ENCODE measurements around the gene USP48.
"Not testable (repeated sequence)": the region's sequence is repeated elsewhere in the genome, so short reads cannot be mapped to it uniquely, and the experiment has no call there.

The USP48 gene

GRCh38 chr1:21814981-21815582 lies 32.1 kb upstream of the USP48 start:
- no peak for DNase-seq (ENCODE audit: low read depth in 4 of 4, low spot score in 1 of 4)

- DNase-seq (ENCODE audit: low read depth in 4 of 4, low spot score in 1 of 4) = peak in 2 of 4 experiments; percentile 7 to 10
These were observed 31.4 kb upstream of the USP48 start for GRCh38 chr1:21814241-21814918.

- DNase-seq (ENCODE audit: low read depth in 4 of 4, low spot score in 1 of 4) = no peak
These were observed 30.6 kb upstream of the USP48 start for GRCh38 chr1:21813542-21813941.

- no peak for DNase-seq (ENCODE audit: low read depth in 4 of 4, low spot score in 1 of 4)
These were observed 28.9 kb upstream of the USP48 start, which contains the start of gene LDLRAD2 for GRCh38 chr1:21811875-21812305. LDLRAD2 (plus strand) TSS chr1:21812265; CDS start chr1:21812452, 187 bp downstream.

- no peak for DNase-seq (ENCODE audit: low read depth in 4 of 4, low spot score in 1 of 4)
These were observed 21.6 kb upstream of the USP48 start for GRCh38 chr1:21804536-21804935.

- no peak for DNase-seq (ENCODE audit: low read depth in 4 of 4, low spot score in 1 of 4)
These were observed 18.2 kb upstream of the USP48 start for GRCh38 chr1:21801100-21801499.

GRCh38 chr1:21799730-21800129 lies 16.8 kb upstream of the USP48 start:
- DNase-seq (ENCODE audit: low read depth in 4 of 4, low spot score in 1 of 4) = no peak

- DNase-seq (ENCODE audit: low read depth in 4 of 4, low spot score in 1 of 4) = no peak
These were observed 12.1 kb upstream of the USP48 start for GRCh38 chr1:21795075-21795474.

GRCh38 chr1:21794656-21795055 lies 11.7 kb upstream of the USP48 start:
- no peak for DNase-seq (ENCODE audit: low read depth in 4 of 4, low spot score in 1 of 4)

- DNase-seq (ENCODE audit: low read depth in 4 of 4, low spot score in 1 of 4) = no peak
These were observed 10.2 kb upstream of the USP48 start for GRCh38 chr1:21793104-21793503.

- no peak for DNase-seq (ENCODE audit: low read depth in 4 of 4, low spot score in 1 of 4)
These were observed 3.7 kb upstream of the USP48 start for GRCh38 chr1:21786640-21787039.

- DNase-seq (ENCODE audit: low read depth in 4 of 4, low spot score in 1 of 4) = not testable (repeated sequence)
These were observed 2.8 kb upstream of the USP48 start for GRCh38 chr1:21785764-21786163.

- DNase-seq (ENCODE audit: low read depth in 4 of 4, low spot score in 1 of 4) = no peak
These were observed 992 bp upstream of the USP48 start for GRCh38 chr1:21783679-21784603.

- DNase-seq (ENCODE audit: low read depth in 4 of 4, low spot score in 1 of 4) = peak in 3 of 4 experiments; percentile 6 to 35 (median 30)
These were observed 541 bp downstream of the USP48 start for GRCh38 chr1:21782349-21782867.

GRCh38 chr1:21781815-21782348 lies 1.1 kb downstream of the USP48 start:
- DNase-seq (ENCODE audit: low read depth in 4 of 4, low spot score in 1 of 4) = no peak

GRCh38 chr1:21779613-21780521 lies 3.1 kb downstream of the USP48 start:
- peak in 3 of 4 experiments; percentile 25 to 38 (median 32) for DNase-seq (ENCODE audit: low read depth in 4 of 4, low spot score in 1 of 4)

GRCh38 chr1:21778405-21778727 lies 4.6 kb downstream of the USP48 start:
- DNase-seq (ENCODE audit: low read depth in 4 of 4, low spot score in 1 of 4) = no peak

- DNase-seq (ENCODE audit: low read depth in 4 of 4, low spot score in 1 of 4) = not testable (repeated sequence)
These were observed 6.0 kb downstream of the USP48 start for GRCh38 chr1:21776925-21777324.

- no peak for DNase-seq (ENCODE audit: low read depth in 4 of 4, low spot score in 1 of 4)
These were observed 6.9 kb downstream of the USP48 start for GRCh38 chr1:21775985-21776562.

GRCh38 chr1:21775550-21775914 lies 7.4 kb downstream of the USP48 start:
- DNase-seq (ENCODE audit: low read depth in 4 of 4, low spot score in 1 of 4) = no peak
